Osteocyte (in vitro differentiated cells): ENCODE data around the gene TRIM26. TPM values are rescaled to one million over a fixed set of nuclear protein-coding genes. Genes with fewer than 3 reads are reported as not detected.
"Not testable (repeated sequence)": the region's sequence is repeated elsewhere in the genome, so short reads cannot be mapped to it uniquely, and the experiment has no call there.

Experiments used
- DNase-seq: peaks from one replicate; pipeline ENCODE4 v3.0.0; 2021; ENCODE audit warnings: mixed read lengths; ENCODE audit not compliant: unreplicated experiment; ENCODE audit errors: extremely low spot score
- H3K27ac Mint-ChIP-seq: one replicate; pipeline ENCODE4 v1.8.0; 2021; ENCODE audit warnings: mild to moderate bottlenecking, mixed read lengths; ENCODE audit not compliant: unreplicated experiment
- H3K27me3 Mint-ChIP-seq: one replicate; pipeline ENCODE4 v1.8.0; 2021; ENCODE audit warnings: mixed read lengths; ENCODE audit not compliant: unreplicated experiment
- H3K36me3 Mint-ChIP-seq: one replicate; pipeline ENCODE4 v1.8.0; 2021; ENCODE audit warnings: mixed read lengths; ENCODE audit not compliant: unreplicated experiment
- H3K4me1 Mint-ChIP-seq: one replicate; pipeline ENCODE4 v1.8.0; 2021; ENCODE audit warnings: mixed read lengths; ENCODE audit not compliant: unreplicated experiment
- H3K4me3 Mint-ChIP-seq: one replicate; pipeline ENCODE4 v1.8.0; 2021; ENCODE audit warnings: mild to moderate bottlenecking, moderate library complexity, mixed read lengths; ENCODE audit not compliant: unreplicated experiment
- H3K9me3 Mint-ChIP-seq: one replicate; pipeline ENCODE4 v1.8.0; 2021; ENCODE audit warnings: mixed read lengths; ENCODE audit not compliant: unreplicated experiment
- CTCF ChIP-seq: fragments of 200-600 bp; sonication (generic); IDR thresholded peaks from 2 replicates; pipeline ENCODE4 v1.5.0; 2021; ENCODE audit warnings: antibody characterized with exemption, mild to moderate bottlenecking, moderate library complexity
- total RNA-seq: library from RNA; stranded (reverse); gene quantifications from 2 replicates; pipeline ENCODE4 v1.2.1, GENCODE V29; 2021

TRIM26 gene
- total RNA-seq, 1 donor from 2014 or later, result 41.8 TPM

GRCh38 chr6:30143780-30144179 lies 69.4 kb downstream of the TRIM26 start:
- TF ChIP-seq CTCF, result no peak

GRCh38 chr6:30142665-30143064 lies 70.5 kb downstream of the TRIM26 start:
- H3K27ac Mint-ChIP-seq, result no peak overlapping the region
- H3K4me3 Mint-ChIP-seq, result no peak overlapping the region
- H3K36me3 Mint-ChIP-seq, result no peaks in the 10 kb centered on the region
- no peak for DNase-seq
- TF ChIP-seq CTCF, result no peak
- H3K4me1 Mint-ChIP-seq, result no peaks in the 10 kb centered on the region
- no peaks in the 10 kb centered on the region for H3K9me3 Mint-ChIP-seq
- peaks cover 72% of the 10 kb centered on the region for H3K27me3 Mint-ChIP-seq

More at GRCh38 chr6:30143780-30144179, 69.4 kb downstream of the TRIM26 start:
- peaks cover 61% of the 10 kb centered on the region for H3K27me3 Mint-ChIP-seq
- H3K4me1 Mint-ChIP-seq, result no peaks in the 10 kb centered on the region
- no peaks in the 10 kb centered on the region for H3K36me3 Mint-ChIP-seq
- no peak for DNase-seq
- H3K4me3 Mint-ChIP-seq, result no peak overlapping the region
- no peaks in the 10 kb centered on the region for H3K9me3 Mint-ChIP-seq
- no peak overlapping the region for H3K27ac Mint-ChIP-seq

GRCh38 chr6:30140240-30140639 lies 73.0 kb downstream of the TRIM26 start:
- H3K9me3 Mint-ChIP-seq, H3K36me3 Mint-ChIP-seq, DNase-seq, H3K4me3 Mint-ChIP-seq, H3K27ac Mint-ChIP-seq, H3K4me1 Mint-ChIP-seq: not testable (repeated sequence)
- peaks cover 83% of the 10 kb centered on the region for H3K27me3 Mint-ChIP-seq

GRCh38 chr6:30136570-30137286 lies 76.5 kb downstream of the TRIM26 start:
- H3K27ac Mint-ChIP-seq, result no peak overlapping the region
- no peaks in the 10 kb centered on the region for H3K9me3 Mint-ChIP-seq
- H3K36me3 Mint-ChIP-seq, result no peaks in the 10 kb centered on the region
- TF ChIP-seq CTCF, result no peak
- H3K27me3 Mint-ChIP-seq, result peaks cover 80% of the 10 kb centered on the region
- no peak for DNase-seq
- no peak overlapping the region for H3K4me3 Mint-ChIP-seq
- H3K4me1 Mint-ChIP-seq, result no peaks in the 10 kb centered on the region

GRCh38 chr6:30135757-30136156 lies 77.4 kb downstream of the TRIM26 start, which contains the start of gene TRIM40:
Gene TRIM40, plus strand, starts transcription at chr6:30136140. Its CDS starts 897 bp downstream, at chr6:30137037.
- DNase-seq, result no peak
- no peak within 1 kb of the TSS for H3K4me3 Mint-ChIP-seq
- no peaks in the 10 kb centered on the region for H3K9me3 Mint-ChIP-seq
- H3K36me3 Mint-ChIP-seq, result no peaks in the 10 kb centered on the region
- peaks cover 80% of the 10 kb centered on the region for H3K27me3 Mint-ChIP-seq
- H3K4me1 Mint-ChIP-seq, result peaks cover 4% of the 10 kb centered on the region
- no peak for TF ChIP-seq CTCF
- H3K27ac Mint-ChIP-seq, result no peak within 1 kb of the TSS
